ENCODE results near the gene D2HGDH.
A peak's percentile ranks its signal among the peaks of the same experiment; 100 is the strongest.
"Not testable (repeated sequence)": the region's sequence is repeated elsewhere in the genome, so short reads cannot be mapped to it uniquely, and the experiment has no call there.

Gene D2HGDH

DNA sequence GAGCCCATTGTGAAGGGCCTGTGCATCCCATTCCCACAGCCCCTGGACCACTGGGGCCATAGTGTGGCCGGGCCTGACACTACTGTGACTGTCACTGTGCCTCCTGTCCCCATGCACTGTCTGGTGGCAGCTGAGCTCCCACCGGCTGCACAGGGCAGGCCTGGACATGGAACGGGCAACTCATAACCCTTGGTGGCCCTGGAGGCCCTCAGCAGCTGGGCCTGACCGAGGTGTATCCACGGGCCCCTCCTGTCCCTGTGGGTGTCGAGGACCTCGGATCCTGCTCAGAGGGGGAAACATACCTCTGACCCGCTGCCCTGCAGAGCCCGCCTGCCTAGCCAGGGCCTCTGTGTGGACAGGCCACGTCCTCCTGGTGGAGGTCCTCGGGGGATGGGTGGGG is 34.4 kb downstream of the D2HGDH start:
- DNase-seq (ENCODE audit: low spot score), result no peak

DNA sequence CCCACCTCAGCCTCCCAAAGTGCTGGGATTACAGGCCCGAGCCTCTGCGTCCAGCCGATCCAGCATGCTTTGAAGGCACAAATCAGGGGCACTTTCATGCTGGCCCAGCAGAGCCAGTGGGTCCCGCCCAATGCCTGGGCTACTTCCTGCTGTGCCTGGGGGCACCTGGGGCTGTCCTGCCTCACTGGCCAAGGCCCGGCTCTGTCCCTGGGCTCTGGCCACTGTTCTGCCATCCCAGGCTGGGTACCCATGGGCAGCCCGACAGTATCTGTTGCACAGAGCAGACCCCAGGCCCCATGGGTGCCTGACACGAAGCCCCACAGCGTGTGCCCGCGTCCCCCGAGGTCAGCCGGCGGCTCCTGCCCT is 35.4 kb downstream of the D2HGDH start:
- no peak for DNase-seq (ENCODE audit: low spot score)

- DNase-seq (ENCODE audit: low spot score), result no peak
These were observed 35.9 kb downstream of the D2HGDH start for GRCh38 chr2:241770185-241770935.

DNA sequence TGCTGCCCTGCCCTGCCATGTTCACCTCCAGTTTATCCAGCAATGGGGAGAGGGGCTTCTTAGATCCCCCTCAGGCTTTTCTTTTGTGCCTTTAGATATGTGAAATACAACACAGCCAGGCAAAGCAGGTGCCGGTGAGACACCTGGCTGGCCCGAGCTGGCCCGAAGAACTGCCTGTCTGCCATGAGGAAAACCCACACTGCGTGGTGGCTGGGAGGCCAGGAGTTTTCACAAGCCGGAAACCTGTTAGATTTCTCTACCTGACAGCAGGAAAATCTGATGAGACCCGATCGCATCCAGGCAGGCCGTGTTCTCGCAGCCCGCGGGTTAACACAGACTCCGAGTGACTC is 36.5 kb downstream of the D2HGDH start:
- DNase-seq (ENCODE audit: low spot score), result no peak

- DNase-seq (ENCODE audit: low spot score), result no peak
These were observed 37.0 kb downstream of the D2HGDH start for GRCh38 chr2:241771286-241772062.

GRCh38 chr2:241772063-241772499 is 37.7 kb downstream of the D2HGDH start:
- DNase-seq (ENCODE audit: low spot score), result no peak

GRCh38 chr2:241773511-241774418 is 39.3 kb downstream of the D2HGDH start:
- no peak for DNase-seq (ENCODE audit: low spot score)

GRCh38 chr2:241774419-241775222 is 40.2 kb downstream of the D2HGDH start:
- DNase-seq (ENCODE audit: low spot score), result peak; percentile 56

DNA sequence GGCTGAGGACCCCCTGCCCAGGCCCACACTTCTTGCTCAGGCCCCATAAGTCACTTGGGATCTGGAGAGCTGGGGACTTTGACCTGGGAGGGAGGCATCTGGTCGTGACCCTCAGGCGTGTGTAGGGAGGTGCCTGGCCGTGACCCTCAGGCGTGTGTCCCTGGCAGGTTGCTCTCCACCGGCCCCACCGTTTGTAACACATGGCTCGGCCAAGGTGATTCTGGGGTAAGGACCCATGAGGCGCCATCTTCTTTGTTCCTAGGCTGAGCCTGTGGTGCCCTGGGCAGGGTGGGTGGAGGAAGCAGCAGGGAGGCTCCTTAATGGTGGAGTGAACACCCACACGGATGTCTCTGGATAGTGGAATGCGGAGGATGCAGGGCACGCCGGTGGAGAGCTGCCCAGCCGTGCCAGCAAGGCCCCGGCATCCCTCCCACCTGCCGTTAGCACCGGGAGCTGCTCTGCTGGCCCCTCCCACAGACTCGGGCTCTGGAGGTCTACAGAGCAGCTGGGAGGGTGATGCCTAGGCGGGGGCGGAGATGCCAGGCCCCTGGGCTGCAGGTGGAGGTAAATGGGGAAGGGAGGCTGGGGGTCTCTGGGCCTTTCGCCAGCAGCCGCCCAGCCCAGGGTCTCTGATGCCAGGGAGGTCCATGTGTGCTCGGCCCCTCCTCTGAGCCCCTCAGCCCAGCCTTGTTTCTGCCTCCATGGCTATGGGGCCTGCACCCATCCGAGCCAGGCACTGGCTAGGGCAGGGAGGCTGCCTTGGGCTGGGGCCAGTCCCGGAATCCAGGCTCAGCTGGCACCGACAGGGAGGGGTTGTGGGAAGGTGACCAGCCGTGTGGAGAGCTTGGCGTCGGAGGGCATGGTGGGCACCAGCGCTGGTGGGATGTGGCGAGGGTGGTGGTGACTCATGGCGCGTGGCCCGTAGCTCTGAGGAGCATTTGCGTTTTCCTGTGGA is 41.1 kb downstream of the D2HGDH start:
- no peak for DNase-seq (ENCODE audit: low spot score)

GRCh38 chr2:241776336-241777169 is 42.1 kb downstream of the D2HGDH start, which contains the start of gene GAL3ST2:
TSS of gene GAL3ST2 (plus strand) at chr2:241776822. CDS start at chr2:241776956, 134 bp downstream.
- DNase-seq (ENCODE audit: low spot score), result no peak

GRCh38 chr2:241777170-241777685 is 42.8 kb downstream of the D2HGDH start:
- no peak for DNase-seq (ENCODE audit: low spot score)

- no peak for DNase-seq (ENCODE audit: low spot score)
These were observed 43.5 kb downstream of the D2HGDH start for GRCh38 chr2:241777686-241778627.

DNA sequence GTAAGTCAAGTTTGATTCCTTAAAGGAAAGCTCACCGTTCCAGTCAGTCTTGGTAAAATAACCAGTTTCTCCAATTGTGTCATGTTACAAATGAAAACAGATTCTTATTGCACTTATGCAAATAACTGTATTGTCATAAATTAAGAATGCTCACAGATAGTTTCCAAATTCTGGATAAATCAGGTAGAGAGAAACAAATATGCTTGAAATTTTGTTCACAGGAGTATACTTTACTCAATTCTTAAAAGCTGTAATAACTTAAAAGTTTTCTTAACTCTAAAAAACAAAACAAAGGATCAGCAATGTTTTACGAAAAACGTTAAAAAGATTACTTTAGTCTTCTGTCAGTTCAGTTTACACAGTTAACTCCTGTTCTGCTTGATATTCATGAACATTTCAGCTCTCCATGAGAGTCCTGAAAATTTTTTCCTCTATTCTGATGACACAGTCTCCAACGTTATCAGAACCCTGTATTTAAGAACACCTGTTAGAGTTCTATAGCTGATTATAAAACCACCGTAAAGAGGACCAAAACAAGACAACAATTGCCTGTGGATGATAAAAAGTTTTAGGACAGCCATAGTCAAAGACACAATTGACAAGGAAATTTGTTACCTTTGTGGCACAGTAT is 46.6 kb downstream of the D2HGDH start:
- no peak for DNase-seq (ENCODE audit: low spot score)

- not testable (repeated sequence) for DNase-seq (ENCODE audit: low spot score)
These were observed 47.6 kb downstream of the D2HGDH start for GRCh38 chr2:241782053-241782452.

DNA sequence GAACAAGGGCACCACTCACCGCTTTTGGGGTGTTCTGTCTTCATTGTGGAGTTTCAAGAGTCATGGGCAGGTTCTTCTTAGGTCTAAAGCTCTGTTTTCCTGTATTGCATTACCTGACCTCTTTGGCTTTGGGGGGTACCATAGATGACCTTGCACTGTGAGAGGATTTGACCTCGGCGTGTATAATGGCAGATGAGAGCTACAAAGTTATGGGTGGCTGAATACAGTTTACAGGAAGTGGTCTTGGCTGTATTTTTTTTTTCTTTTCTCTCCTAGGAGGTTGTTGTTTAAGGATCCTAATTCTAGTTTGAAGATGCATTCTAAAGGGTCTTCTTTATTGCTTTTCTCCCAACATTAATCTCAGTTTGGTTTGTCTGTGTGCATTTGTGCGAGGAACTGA is 53.7 kb downstream of the D2HGDH start:
- no peak for DNase-seq (ENCODE audit: low spot score)

DNA sequence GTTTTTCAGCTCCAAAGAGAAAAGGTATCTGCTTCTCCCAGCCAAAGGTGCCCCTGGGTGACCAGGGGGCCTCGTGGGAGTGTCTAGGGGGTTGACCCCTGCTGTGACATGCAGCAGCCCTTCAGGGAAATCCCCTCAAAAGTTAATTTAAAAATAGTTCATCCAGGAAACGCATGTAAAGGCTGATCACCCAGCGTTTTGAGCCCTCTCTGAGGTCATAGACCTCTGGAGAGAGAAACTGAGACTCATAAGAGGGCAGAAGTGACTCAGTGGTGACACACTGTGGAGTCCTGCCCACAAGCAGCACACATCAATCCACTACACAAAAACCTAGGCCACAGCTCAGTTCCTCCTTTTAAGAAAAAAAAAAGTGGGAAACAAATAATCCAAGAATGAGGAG is 54.1 kb downstream of the D2HGDH start:
- DNase-seq (ENCODE audit: low spot score), result no peak

DNA sequence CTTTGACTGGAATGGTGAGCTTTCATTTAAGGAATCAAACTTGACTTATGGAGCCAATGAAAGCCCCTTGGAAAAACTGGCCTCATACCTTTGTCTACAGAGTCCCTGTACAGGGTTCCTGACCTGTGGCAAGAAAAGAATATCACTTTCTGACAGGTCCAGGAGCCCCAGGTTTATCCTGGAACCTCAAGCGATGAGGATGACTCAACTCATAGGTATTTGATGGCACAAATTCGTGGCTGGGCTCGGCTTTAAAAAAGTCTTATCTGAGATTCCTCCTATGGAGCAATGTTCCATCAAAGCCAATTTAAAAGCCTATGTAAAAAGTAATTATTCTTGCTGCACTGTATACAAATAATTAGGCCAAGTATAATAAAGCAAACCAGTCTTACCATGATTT is 57.0 kb downstream of the D2HGDH start:
- peak; percentile 58 for DNase-seq (ENCODE audit: low spot score)

DNA sequence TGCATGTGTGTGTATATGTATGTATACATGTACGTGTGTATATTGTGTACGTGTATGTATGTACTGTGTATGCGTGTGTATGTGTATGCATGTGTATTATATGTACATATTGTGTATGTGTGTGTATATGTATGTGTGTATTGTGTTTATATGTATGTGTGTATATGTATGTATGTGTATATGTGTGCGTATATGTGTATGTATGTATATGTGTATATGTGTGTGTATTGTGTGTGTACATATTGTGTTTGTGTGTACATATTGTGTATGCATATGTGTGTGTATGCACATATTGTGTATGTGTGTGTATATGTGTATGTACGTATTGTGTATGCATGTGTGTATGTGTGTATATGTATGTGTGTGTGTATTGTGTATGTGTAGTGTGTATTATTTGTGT is 59.0 kb downstream of the D2HGDH start:
- DNase-seq (ENCODE audit: low spot score), result no peak
